MM.1S (cell line): Measurements from ENCODE around the gene WFDC1.

ENCODE experiments used
- EZH2 ChIP-seq: fragments of 300-600 bp; sonication (generic); optimal IDR thresholded peaks from 2 replicates; pipeline ENCODE3; 2017; ENCODE audit warnings: low read depth, mild to moderate bottlenecking, antibody characterized with exemption, low read length, mixed read lengths
- EZH2phosphoT487 ChIP-seq: fragments of 300-600 bp; sonication (generic); IDR thresholded peaks from 2 replicates; pipeline ENCODE4 v1.6.1; 2018; ENCODE audit warnings: antibody characterized with exemption, low read length
- TF ChIP-seq, protein P1 (sequence below): fragments of 300-600 bp; sonication (generic); IDR thresholded peaks from 2 replicates; pipeline ENCODE4 v1.5.1; 2016; ENCODE audit warnings: antibody characterized with exemption, low read length, mixed read lengths

DNA sequence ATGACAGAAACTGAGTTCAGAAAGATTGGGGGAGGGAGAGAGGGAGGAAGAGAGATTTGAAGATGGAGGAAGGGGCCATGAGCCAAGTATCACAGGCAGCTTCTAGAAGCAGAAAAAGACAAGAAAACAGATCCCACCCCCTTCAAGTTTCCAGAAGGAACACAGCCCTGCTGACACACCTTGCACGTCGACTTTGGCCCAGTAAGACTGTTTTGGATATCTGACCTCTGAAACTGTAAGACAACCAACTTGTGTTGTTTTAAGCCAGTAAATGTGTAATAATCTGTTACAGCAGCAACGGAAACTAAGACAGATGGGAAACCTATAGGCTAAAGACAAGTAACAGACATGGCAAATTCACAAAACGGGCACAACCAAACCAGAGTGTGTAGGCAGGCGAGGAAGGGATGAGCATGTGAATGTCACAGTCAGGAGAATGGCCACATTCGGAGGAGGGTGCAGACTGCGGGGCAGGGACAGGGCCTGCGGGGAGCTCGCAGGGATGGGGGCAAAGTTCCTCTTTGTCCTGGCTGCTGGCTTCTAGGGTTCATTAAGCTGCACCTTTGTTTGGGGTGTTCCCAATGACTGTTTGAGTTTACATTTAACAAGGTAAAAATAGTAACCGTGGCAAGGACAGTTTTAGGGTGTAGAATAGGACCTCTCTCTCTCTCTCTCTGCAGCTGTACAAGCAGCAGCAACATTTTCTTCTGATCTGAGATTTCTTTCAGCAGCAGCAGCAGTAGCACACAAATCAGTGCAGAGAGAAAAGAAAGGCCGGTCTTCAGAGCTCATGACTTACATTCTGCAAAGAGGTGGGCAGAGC is 55.4 kb downstream of the WFDC1 start:
- TF ChIP-seq, protein P1, sequence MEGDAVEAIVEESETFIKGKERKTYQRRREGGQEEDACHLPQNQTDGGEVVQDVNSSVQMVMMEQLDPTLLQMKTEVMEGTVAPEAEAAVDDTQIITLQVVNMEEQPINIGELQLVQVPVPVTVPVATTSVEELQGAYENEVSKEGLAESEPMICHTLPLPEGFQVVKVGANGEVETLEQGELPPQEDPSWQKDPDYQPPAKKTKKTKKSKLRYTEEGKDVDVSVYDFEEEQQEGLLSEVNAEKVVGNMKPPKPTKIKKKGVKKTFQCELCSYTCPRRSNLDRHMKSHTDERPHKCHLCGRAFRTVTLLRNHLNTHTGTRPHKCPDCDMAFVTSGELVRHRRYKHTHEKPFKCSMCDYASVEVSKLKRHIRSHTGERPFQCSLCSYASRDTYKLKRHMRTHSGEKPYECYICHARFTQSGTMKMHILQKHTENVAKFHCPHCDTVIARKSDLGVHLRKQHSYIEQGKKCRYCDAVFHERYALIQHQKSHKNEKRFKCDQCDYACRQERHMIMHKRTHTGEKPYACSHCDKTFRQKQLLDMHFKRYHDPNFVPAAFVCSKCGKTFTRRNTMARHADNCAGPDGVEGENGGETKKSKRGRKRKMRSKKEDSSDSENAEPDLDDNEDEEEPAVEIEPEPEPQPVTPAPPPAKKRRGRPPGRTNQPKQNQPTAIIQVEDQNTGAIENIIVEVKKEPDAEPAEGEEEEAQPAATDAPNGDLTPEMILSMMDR, result no peak
- TF ChIP-seq EZH2phosphoT487, result no peak
- TF ChIP-seq EZH2, result no peak
